GM21717 (cell line): Measurements from ENCODE around the gene GRK6.
"Not testable (repeated sequence)": the region's sequence is repeated elsewhere in the genome, so short reads cannot be mapped to it uniquely, and the experiment has no call there.

Experiments used
- ATAC-seq: cut with Tn5 transposase; IDR thresholded peaks from one replicate; pipeline ENCODE4 v1.9.1; 2021; ENCODE audit warnings: mild to moderate bottlenecking, moderate library complexity; ENCODE audit not compliant: unreplicated experiment

GRK6 gene

GRCh38 chr5:177483994-177484901, 57.8 kb downstream of the GRK6 start:
- no peak for ATAC-seq

DNA sequence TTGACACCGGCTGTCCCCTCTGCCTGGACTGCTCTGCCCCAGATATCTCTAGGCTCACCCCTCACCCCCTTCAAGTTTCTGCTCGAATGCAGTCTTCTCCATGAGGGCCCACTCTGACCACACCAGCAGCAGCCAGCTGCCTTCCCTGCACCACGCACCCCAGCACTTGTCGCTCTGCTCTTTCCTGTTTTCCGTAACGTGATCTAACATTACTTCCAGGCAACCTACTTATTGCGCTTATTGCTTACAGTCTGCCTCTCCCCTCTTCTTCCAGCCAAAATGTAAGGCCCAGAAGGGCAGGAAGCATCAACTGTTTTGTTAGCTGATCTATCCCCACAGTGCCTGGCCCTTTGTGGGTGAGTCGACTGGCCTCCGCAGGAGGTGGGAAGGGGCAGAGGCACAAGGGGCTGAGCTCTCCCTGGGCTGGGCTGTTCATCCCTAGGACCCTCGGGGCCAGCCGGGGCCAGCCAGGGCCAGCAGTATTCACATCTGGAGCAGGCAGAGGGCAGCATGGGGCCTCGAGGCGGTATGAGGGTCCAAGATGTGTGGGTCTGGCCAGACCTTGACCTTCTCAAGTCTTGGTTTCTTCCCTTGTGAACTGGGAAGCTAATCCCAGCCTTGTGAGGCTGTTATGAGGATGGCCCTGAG, 58.5 kb downstream of the GRK6 start:
- ATAC-seq: no peak

DNA sequence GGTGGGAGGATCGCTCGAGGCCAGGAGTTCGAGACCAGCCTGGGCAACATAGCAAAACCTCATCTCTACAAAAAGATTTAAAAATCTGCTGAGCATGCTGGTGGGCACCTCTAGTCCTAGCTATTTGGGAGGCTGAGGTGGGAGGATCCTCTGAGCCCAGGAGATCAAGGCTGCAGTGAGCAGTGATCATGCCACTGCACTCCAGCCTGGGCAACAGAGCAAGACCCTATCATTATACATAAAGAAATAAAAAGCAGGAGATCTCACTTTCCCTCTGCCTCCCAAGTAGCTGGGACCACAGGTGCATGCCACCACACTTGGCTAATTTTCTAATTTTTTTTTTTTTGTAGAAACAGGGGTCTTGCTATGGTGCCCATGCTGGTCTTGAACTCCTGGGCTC, 59.3 kb downstream of the GRK6 start:
- not testable (repeated sequence) for ATAC-seq

DNA sequence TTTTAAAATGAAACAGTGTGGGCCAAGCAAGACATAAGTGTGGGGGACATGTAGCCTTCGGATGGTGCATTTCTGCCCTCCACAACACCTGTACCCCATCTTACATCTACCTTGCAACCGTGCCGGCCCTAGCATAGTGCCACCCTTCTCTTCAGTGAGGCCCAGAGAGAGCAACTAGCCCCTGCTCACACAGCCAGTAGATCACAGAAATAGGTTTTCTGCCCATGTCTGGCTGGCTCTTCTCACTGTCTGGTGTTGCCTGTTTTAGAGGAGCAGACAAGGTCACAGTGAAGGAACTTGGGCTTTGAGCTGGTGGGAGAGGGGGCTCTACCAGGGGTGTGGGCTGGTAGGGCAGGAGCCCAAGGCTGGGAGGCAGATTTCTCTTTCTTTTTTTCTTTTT, 59.8 kb downstream of the GRK6 start:
- no peak for ATAC-seq

GRCh38 chr5:177487144-177487543, 60.7 kb downstream of the GRK6 start:
- no peak for ATAC-seq

GRCh38 chr5:177487975-177488374, 61.5 kb downstream of the GRK6 start:
- no peak for ATAC-seq

GRCh38 chr5:177489119-177489716, 62.7 kb downstream of the GRK6 start:
- ATAC-seq: no peak

DNA sequence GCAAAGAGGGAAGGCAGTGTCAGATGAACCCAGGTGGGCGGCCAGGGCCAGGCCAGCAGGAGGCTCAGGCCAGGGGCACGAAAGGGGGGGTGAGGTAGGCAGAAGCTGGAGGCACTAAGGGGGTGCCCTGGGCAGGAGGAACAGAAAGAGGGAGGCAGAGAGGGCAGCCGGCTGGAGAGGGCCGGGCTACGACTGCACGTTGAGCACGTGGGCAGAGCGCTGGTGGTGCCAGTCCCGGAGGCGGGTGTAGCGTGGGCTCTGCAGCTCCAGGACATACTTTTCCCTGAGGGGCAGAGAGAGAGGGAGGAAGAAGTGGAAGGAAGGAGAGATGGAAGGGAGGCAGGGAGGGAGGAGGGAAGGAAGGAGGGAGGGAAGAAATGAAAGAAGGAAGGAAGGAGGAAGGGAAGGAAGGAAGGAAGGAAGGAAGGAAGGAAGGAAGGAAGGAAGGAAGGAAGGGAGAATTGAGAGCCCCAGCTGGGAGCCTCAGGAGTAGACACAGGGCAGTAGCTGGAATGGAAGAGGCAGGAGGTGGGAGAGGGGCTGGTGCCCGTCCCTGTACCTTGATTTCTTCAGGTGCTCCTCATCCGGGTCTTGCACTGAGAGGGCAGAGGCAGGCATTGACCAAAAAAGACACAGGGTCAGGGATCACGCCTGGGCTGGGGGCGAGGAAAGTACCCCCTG, 64.0 kb downstream of the GRK6 start:
- ATAC-seq: no peak

GRCh38 chr5:177490992-177491391, 64.5 kb downstream of the GRK6 start:
- ATAC-seq: no peak

- no peak for ATAC-seq
Measured at GRCh38 chr5:177491429-177491945, 65.0 kb downstream of the GRK6 start.

DNA sequence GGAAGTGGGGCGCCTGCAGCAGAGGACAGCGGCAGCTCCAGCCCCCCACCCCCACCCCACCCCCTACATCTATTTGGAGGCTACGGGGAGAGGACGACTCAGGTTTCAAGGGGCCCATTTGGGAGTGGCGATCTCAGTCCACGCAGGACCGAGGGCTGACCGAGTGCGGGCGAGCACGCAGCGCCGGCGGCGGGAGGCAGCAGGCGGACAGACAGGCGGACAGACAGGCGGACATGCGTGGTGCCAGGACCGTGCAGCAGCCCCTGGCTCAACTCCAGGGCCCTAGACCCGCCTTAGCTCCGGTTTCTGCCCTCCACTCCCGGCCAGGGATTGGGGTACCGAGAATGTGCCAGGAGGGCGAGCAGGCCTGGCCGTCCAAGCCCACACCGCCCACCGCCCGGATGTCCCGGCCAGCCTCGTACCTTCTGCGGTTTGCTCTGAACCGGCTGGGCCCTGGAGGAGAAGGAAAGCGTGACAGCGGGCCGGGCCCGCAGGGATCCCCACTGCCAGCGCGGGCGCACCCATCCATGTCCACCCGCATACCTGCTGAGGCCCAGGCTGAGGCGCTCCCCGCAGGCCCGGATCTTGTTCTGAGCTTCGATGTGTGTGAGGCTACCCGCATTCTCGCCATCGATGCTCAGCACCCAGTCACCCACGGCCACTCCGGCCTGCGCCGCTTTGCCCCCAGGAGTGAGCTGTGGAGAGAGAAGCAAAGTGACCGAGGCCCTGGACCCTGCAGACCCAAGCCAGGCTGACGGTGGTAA, 65.7 kb downstream of the GRK6 start:
- ATAC-seq: no peak
